Cardiac muscle cell (in vitro differentiated cells and primary cell): ENCODE data around the gene BAIAP2. TPM values are rescaled to one million over a fixed set of nuclear protein-coding genes. Genes with fewer than 3 reads are reported as not detected.

Experiments
- DNase-seq, 2 donors: peaks; one replicate each; pipeline versions ENCODE4 v3.0.0 to v3.0.0-alpha.2; 2010 to 2017; ENCODE audit warnings: low read depth in 1 of 2, low spot score in 1 of 2
- H3K27ac ChIP-seq: fragments of 200-600 bp; sonication (generic); 2 replicates; pipeline ENCODE4 v1.5.1; 2016
- H3K27me3 ChIP-seq: fragments of 200-600 bp; sonication (generic); 2 replicates; pipeline ENCODE4 v1.6.0; 2016; ENCODE audit warnings: control low read depth
- H3K36me3 ChIP-seq: fragments of 200-600 bp; sonication (generic); 2 replicates; pipeline ENCODE4 v1.5.1; 2016; ENCODE audit warnings: control low read depth
- H3K4me1 ChIP-seq: fragments of 200-600 bp; sonication (generic); 2 replicates; pipeline ENCODE4 v1.8.1; 2017; ENCODE audit warnings: low read depth, mild to moderate bottlenecking, mixed run types
- H3K4me3 ChIP-seq: fragments of 200-600 bp; sonication (generic); 2 replicates; pipeline ENCODE4 v1.5.1; 2016; ENCODE audit warnings: mild to moderate bottlenecking
- H3K9me3 ChIP-seq: fragments of 200-600 bp; sonication (generic); 2 replicates; pipeline ENCODE4 v1.5.1; 2017; ENCODE audit warnings: low read depth, mild to moderate bottlenecking, control low read depth
- CTCF ChIP-seq: IDR thresholded peaks from 2 replicates; pipeline ENCODE4 v1.5.1; 2012; ENCODE audit warnings: low read depth, mild to moderate bottlenecking, low read length
- polyA plus RNA-seq: library from polyadenylated mRNA; unstranded; fragments of >200 nt; fragmentation: Nextera tagmentation; extraction: Ambion mirVana; gene quantifications from 2 replicates; pipeline ENCODE4 v1.2.1, GENCODE V29; 2016
- total RNA-seq: library from RNA; depleted of rRNA; stranded (reverse); fragments of >200 nt; gene quantifications from 2 replicates; pipeline ENCODE4 v1.2.3, GENCODE V29; 2016

The BAIAP2 gene
- total and polyA plus RNA-seq, 2 experiments from 2014 or later, result 22.5 to 24.9 TPM

GRCh38 chr17:81125573-81126081 lies 90.7 kb downstream of the BAIAP2 start:
- no peaks in the 10 kb centered on the region for H3K36me3 ChIP-seq
- DNase-seq, result no peak
- no peak for TF ChIP-seq CTCF
- peaks cover 6% of the 10 kb centered on the region for H3K4me1 ChIP-seq
- no peaks in the 10 kb centered on the region for H3K27me3 ChIP-seq
- no peak overlapping the region for H3K4me3 ChIP-seq
- H3K27ac ChIP-seq, result no peak overlapping the region
- H3K9me3 ChIP-seq, result no peaks in the 10 kb centered on the region

- TF ChIP-seq CTCF, result no peak
- Histone ChIP-seq H3K27ac (no peak overlapping the region), H3K4me3 (no peak overlapping the region)
Observed at GRCh38 chr17:81126281-81127132, 91.6 kb downstream of the BAIAP2 start.

DNA sequence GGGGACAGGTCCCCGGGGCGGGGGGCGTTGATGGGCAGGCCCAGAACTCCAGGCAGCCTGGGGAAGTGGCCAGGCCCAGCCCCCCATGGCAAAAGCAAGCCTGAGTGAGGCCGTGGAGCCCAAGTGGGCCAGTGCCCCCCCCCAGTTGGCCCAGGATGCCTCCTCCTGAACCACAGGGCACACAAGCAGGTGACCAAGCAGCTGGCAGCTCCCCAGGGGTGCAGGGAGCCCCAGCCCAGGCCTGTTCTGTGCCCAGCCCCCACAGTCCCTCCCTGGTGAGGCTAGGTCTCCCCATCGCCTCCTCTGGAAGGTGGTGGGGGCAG lies 92.1 kb downstream of the BAIAP2 start:
- TF ChIP-seq CTCF, result no peak
- Histone ChIP-seq H3K4me3 (no peak overlapping the region), H3K27me3 (no peaks in the 10 kb centered on the region), H3K27ac (no peak overlapping the region), H3K4me1 (peaks cover 6% of the 10 kb centered on the region), H3K9me3 (no peaks in the 10 kb centered on the region), H3K36me3 (no peaks in the 10 kb centered on the region)
- DNase-seq, result no peak

More at GRCh38 chr17:81126281-81127132, 91.6 kb downstream of the BAIAP2 start:
- DNase-seq, result no peak
- H3K9me3 ChIP-seq, result no peaks in the 10 kb centered on the region
- H3K4me1 ChIP-seq, result peaks cover 6% of the 10 kb centered on the region
- H3K27me3 ChIP-seq, result no peaks in the 10 kb centered on the region
- H3K36me3 ChIP-seq, result no peaks in the 10 kb centered on the region

DNA sequence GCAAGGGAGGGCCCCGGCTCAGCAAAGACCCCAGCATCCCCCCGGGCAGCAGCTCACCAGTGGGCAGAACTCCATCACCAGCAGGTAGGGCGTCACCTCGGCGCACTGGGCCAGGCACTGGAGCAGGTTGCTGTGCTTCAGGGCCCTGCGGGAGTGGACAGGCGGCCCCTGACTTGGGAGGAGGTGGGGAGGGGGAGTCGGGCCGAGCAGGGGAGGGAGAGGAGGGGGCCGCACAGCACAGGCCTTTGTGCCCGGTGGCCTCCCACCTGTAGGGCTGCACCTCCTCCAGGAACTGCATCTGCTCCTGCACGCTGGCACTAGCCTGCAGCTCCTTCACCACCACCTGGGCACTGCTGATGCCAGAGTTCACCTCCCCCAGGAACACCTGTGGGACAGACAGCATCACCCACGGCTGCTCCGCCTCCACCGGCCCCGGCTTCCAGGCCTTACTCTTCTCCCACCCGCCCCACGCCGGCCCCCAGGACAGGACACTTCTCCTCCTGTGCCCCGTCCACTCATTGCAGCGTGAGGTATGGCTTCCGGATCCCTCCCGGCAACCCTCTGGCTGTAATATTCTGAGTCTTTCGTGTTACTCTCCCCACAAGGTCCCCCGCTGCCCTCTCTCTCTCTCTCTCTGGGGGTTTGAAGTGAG lies 92.7 kb downstream of the BAIAP2 start:
- TF ChIP-seq CTCF, result no peak

DNA sequence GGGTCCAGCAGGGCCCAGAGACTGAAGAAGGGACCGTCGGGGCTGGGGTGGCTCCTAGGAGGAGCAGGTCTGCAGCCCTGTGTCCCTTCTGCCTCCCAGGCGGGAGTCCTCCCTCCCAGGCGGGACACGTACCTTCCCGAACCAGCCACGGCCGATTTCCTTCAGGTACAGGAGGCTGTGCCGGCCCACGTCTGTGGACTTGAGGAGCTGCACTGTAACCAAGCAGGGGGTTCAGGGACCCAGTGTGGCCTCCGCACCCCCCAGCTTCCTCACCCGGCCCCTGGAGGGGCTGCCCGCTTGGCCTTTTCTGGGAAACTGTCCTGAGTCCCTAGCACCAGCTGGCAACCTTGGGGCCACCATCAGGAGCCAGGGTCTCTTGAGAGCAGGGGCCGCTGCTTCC lies 93.4 kb downstream of the BAIAP2 start:
- no peak for TF ChIP-seq CTCF
- peaks cover 6% of the 10 kb centered on the region for H3K4me1 ChIP-seq
- no peak for DNase-seq

More for the DNA sequence above, 92.7 kb downstream of the BAIAP2 start:
- no peak for DNase-seq
- Histone ChIP-seq H3K4me1 (peaks cover 6% of the 10 kb centered on the region), H3K4me3 (no peak overlapping the region), H3K9me3 (no peaks in the 10 kb centered on the region), H3K36me3 (no peaks in the 10 kb centered on the region), H3K27ac (no peak overlapping the region), H3K27me3 (no peaks in the 10 kb centered on the region)

More for the DNA sequence above, 93.4 kb downstream of the BAIAP2 start:
- Histone ChIP-seq H3K27me3 (no peaks in the 10 kb centered on the region), H3K9me3 (no peaks in the 10 kb centered on the region), H3K4me3 (no peak overlapping the region), H3K27ac (no peak overlapping the region), H3K36me3 (no peaks in the 10 kb centered on the region)
